TTC549 (cell line): ENCODE measurements around the gene WNK2.
"Not testable (repeated sequence)": the region's sequence is repeated elsewhere in the genome, so short reads cannot be mapped to it uniquely, and the experiment has no call there.

Experiments
- FAIRE-seq: peaks from 2 replicates; lab custom pipeline; 2012; peaks lifted over from hg19 to GRCh38; lab: Jason Lieb, UNC

WNK2 gene

GRCh38 chr9:93183663-93184431, at the start of gene WNK2:
WNK2 (plus strand) TSS chr9:93184139; CDS start chr9:93184930, 791 bp downstream.
- no peak for FAIRE-seq

GRCh38 chr9:93134740-93135444, 49.0 kb upstream of the WNK2 start:
- FAIRE-seq = no peak

GRCh38 chr9:93136011-93136440, 47.9 kb upstream of the WNK2 start:
- FAIRE-seq = no peak

DNA sequence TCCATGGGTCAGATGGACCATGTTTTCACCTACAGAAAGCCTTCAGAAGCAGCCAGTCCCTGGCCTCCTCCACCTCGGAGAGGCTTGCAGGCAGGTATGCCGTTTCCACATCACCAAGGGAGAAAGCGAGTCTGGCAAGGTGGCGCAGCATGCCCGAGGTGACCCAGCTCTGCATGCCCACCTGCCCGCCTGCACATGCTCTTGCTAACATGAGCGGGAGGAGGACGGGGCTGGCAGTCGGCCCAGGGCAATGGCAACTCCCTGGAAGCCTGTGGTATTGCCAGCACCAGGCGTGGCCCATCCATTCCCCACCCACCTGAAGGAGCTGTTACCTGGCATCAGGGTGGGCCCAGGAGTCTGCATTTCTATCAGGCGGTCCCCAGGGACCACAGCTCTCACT, 46.6 kb upstream of the WNK2 start:
- FAIRE-seq = no peak

GRCh38 chr9:93138171-93138764, 45.7 kb upstream of the WNK2 start:
- FAIRE-seq = no peak

DNA sequence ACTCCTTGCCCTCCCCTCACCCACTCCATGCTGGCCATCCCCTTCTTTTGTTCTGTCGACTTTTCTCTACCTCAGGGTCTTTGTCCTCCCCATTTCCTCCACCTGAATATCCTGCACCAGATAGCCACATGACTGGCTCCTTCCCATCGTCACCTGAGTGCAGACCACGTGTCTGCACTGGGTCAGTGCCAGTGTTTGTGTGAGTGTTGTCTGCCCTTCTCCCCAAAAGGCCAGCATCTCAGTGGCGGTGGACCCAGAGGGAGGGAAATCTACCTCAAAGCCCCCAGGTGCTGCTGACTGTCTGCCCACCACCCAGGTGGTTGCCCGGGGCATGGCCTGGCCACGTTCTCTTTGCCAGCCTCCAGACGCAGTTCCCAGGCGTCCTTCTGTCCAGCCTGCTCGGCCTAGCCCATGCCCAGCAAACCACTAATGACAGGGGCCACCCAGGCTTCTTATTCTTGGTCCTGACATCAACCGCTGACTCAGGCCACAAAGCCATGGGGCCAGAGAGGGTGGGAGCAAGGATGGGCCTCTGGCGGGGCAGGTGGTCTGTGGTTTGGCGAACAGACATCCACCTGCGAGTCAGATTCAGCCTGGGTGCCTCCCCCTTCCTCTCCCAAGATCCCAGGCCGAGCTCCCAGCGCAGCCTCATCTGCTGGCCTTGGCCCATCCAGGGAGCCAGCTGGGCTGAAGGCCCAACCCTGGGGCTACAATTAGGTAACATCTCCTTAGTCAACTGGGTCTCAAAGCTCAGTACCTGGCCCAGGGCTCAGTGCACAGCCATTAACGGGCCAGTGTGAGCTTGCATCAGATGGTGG, 44.4 kb upstream of the WNK2 start:
- FAIRE-seq = no peak

DNA sequence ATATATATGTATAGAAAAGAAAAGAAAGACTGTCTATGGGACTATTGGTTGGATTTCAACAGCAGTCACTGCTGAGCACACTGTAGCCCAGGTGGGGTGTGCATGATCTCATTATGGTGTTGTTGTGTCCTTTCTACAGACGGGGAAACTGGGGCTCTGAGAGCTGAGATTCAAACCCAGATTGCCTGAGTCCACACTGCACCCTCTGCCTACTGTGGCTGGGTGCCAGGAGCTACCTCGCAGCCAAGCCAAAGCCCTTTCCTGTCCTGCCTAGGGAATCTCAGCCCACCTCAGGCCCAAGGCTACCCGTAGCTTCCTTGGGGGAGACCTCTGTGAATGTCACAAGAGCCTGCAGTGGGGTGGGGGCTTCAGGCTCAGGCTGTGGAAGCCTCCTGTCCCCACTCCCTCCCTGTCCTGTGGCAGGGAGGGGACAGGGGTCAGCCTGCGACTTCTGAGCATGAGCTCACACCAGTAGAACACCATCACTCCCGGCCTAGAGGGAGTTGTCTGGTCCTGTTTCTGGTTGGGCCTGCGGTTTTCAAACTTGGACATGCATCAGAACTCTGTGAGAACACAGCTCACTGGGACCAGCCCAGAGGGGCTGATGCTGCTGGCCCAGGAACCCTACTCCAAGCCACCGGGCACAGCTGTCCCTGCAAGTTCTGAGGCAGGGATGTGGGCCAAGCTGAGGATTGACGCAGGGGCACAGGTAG, 42.0 kb upstream of the WNK2 start:
- FAIRE-seq = no peak

DNA sequence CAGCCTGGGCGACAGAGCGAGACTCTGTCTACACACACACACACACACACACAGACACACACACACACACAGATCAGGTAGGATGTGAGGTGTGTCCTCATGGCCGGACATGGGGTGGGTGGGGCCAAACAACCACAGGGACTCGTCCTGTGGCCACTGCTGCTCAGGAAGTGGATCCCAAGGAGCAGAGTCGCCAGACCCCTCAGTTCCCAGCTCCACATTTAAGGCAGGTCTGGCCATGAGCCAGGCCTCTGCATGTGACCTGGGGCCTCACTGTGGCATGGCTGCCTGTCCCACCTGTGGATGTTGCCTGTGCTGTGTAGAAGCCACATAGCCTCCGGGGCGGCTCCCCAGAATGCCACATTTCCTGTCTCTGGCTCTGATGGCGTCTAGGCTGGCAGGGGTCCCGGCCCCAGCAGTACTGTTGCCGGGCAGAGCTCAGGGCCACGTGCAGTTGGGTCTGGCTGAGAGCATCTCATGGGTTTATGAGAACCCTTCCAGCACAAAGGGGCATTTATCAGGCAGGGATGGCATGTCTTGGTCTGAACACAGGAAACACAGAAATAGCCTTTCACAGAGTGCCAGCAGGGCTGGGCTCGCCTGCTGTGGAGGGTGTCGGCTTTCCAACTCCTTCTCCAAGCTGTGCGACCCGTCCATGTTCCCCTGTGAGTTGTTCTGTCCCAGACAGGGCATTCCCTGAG, 40.0 kb upstream of the WNK2 start:
- no peak for FAIRE-seq

GRCh38 chr9:93146696-93147095, 37.2 kb upstream of the WNK2 start:
- FAIRE-seq = not testable (repeated sequence)

DNA sequence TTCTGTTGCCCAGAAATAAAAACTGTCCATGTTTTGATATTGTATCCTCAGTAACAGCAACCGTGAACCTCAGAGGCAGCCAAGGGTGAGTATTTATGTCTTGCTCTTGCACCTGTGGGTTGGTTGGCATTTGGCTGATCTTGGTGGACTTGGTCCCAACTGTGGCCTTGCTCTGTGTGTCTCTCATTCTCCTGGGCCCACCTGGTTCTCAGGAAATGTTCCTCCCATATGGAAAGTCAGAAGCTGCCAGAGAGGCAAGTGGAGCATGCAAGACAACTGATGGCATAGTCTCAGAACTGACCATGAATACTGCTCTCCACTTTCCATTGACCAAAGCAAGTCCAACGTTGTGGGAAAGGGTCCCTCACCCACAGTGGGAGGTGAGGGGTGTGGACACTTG, 36.3 kb upstream of the WNK2 start:
- FAIRE-seq = no peak

DNA sequence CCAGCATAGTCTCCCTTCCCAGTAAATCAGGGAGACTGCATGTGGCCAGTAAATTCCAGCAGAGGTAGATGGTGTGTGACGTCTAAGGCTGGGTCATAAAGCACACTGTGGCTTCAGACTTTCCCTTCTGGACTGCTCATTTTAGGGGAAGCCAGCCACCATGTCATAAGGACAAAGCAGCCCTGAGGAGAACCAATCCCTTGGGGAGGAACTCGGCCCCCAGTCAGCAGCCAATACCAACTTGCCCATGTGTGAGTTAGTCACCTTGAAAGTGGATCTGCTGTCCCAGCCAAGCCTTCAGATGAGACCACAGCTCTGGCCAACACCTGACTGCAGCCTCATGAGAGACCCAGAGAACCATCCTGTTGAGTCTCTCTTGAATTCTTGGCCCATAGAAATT, 35.2 kb upstream of the WNK2 start:
- FAIRE-seq = no peak

- FAIRE-seq = no peak
Measured at GRCh38 chr9:93149361-93149760, 34.6 kb upstream of the WNK2 start.

GRCh38 chr9:93151097-93151784, 32.7 kb upstream of the WNK2 start:
- no peak for FAIRE-seq

- no peak for FAIRE-seq
Measured at GRCh38 chr9:93154293-93154903, 29.5 kb upstream of the WNK2 start.

GRCh38 chr9:93155716-93156474, 28.0 kb upstream of the WNK2 start:
- FAIRE-seq = no peak

DNA sequence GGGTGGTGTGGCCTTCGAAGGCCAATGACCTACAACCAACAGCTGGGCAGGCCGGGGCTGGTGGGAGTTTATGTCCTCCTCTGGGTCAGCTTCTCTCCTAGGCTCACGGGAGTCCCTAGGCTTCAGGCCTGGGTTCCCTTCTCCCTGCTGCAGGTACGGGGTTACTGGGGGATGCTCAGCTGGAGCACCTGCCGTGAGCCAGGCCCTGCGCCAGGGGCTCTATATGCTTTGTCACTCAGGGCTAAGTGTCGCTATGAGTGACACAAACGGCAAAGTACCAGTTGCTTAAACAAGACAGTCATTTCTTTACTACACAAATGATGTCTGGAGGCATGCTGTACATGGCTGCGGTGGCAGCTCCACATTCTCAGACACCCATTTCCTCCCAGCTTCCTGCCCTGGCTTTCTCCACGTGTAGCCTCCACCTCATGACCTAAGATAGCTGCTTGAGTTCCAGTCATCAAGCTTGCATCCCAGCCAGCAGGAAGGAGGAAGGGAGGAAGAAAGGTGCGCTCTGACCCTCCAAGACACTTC, 27.4 kb upstream of the WNK2 start:
- no peak for FAIRE-seq

DNA sequence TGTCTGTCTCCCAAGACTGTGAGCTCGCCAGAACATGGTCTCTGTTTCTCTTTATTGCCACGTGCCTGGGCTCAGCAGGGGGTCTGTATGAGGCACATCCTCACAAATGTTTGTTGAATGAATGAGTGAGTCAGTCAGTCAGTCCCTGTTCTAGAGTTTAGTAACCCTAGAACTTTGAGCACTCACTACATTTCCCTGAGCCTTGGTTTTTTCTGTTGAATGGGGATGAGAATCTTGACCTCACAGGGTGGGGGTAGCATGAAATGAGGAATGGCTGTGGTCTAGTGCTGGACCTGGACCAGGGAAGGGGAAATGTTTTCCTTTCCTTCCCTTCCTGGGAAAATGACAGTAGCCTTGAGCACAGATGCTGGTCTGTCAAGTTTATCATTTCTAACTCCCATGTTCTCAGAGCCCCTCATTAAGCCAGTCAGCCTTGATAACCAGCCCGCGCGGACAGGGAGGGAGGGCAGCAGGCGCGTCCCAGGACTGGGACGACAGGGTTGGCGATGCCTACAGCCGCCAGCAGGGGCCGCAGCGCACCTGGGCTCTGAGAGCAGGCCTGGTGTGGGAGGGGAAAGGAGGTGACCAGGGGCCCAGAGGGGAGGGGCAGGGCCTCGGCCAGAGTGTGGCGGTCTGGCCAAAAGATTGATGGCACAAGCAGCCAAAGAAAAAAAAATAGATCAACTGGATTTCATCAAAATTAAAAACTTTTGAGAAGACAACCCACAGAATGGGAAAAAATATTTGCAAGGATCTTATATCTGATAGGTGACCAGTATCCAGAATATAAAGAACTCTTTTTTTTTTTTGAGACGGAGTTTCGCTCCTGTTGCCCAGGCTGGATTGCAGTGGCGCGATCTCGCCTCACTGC, 24.1 kb upstream of the WNK2 start:
- peak; percentile 36 for FAIRE-seq
